Muscle layer of colon (tissue), 2 donors: Measurements from ENCODE around the gene SRCIN1.
"Not testable (repeated sequence)": the region's sequence is repeated elsewhere in the genome, so short reads cannot be mapped to it uniquely, and the experiment has no call there.

Experiments used
- H3K27ac ChIP-seq: one replicate; pipeline ENCODE4 v1.7.0; 2013; ENCODE audit warnings: low read depth, mild to moderate bottlenecking, low read length, moderate library complexity
- H3K27me3 ChIP-seq, 2 donors: one replicate each; pipeline ENCODE4 v1.7.0; 2013; ENCODE audit warnings: low read length in 2 of 2, mild to moderate bottlenecking in 2 of 2; ENCODE audit not compliant: insufficient read depth in 2 of 2, control insufficient read depth in 1 of 2
- H3K36me3 ChIP-seq: one replicate; pipeline ENCODE4 v1.7.0; 2013; ENCODE audit warnings: mild to moderate bottlenecking, low read length; ENCODE audit not compliant: insufficient read depth
- H3K4me1 ChIP-seq: one replicate; pipeline ENCODE4 v1.7.0; 2013; ENCODE audit warnings: mild to moderate bottlenecking, low read length; ENCODE audit not compliant: insufficient read depth
- H3K4me3 ChIP-seq, 2 donors: one replicate each; pipeline ENCODE4 v1.7.0; 2013; ENCODE audit warnings: low read length in 2 of 2, low read depth in 1 of 2, mild to moderate bottlenecking in 1 of 2, moderate library complexity in 1 of 2
- H3K9ac ChIP-seq: one replicate; pipeline ENCODE4 v1.7.0; 2013; ENCODE audit warnings: low read length
- H3K9me3 ChIP-seq: one replicate; pipeline ENCODE4 v1.7.0; 2013; ENCODE audit warnings: mild to moderate bottlenecking, low read length
- donor health status: abdominal sarcoma.
- donor health status: Adenocarcinoma of cecum.

The SRCIN1 gene

DNA sequence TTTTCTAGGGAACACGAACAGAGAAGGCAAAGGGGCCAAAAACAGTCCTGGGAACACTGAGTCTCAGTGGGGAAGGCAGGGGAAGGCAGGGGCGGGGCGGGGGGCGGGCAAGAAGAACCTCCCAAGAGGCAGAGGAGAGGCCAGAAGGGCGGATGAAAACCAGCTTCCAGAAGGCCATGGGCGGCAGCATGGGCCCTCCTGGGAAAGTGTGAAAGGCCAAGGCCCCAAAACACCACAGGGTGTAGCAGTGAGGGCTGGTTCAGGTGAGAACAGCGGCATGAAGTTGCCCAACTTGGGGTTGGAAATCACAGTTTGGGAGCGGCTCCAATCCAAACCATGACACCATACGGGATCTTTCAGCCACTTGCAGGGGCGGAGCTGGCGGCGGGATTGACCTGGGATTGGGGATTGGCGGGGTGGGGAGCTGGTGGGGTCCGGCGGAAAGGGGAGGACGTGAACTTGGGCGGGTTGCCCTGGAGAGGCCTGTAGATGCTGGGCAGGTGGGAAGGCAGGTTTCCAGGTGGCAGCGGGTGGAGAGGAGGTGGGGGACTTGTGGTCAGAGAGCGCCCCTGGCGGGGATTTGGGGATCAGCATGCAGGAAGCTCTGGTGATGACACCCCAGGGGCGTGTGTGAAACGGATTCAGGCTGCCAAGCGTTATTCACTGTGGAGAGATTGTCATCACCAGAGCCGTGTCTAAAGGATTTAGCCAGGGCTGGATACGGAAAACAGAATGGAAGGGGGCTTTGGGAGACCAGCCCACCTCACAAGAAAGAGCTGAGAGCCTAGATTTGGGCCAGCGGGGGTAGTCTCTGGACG is 96.6 kb downstream of the SRCIN1 start:
- Histone ChIP-seq H3K9ac (no peak overlapping the region), H3K27ac (no peak overlapping the region), H3K9me3 (no peaks in the 10 kb centered on the region), H3K4me1 (no peaks in the 10 kb centered on the region), H3K36me3 (peaks cover 30% of the 10 kb centered on the region), H3K4me3 (no peak overlapping the region), H3K27me3 (peaks cover 0 to 27% of the 10 kb centered on the region in 2 donors)

DNA sequence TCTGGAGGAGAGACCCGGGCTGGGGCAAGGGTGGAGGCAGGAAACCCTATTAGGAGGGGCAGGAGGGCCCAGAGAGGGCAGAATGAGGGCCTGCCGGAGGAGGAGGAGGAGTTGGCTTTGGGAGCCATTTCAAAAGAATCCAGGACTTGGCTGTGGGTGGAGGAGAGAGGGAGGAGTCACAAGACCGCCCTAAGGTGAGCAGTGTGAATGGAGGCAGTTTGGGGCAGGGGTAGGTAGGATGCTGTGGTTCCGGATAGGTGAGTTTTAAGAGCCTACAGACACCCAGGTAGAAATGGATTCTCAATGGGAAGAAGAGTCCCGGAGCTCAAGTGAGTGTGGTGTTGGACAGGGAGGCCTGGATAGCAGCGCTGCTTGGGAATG is 97.2 kb downstream of the SRCIN1 start:
- no peak overlapping the region for H3K27ac ChIP-seq
- H3K27me3 ChIP-seq = peaks cover 0 to 27% of the 10 kb centered on the region in 2 donors
- peaks cover 32% of the 10 kb centered on the region for H3K36me3 ChIP-seq
- H3K9me3 ChIP-seq = no peaks in the 10 kb centered on the region
- H3K4me1 ChIP-seq = no peaks in the 10 kb centered on the region
- H3K9ac ChIP-seq = no peak overlapping the region
- no peak overlapping the region for H3K4me3 ChIP-seq

DNA sequence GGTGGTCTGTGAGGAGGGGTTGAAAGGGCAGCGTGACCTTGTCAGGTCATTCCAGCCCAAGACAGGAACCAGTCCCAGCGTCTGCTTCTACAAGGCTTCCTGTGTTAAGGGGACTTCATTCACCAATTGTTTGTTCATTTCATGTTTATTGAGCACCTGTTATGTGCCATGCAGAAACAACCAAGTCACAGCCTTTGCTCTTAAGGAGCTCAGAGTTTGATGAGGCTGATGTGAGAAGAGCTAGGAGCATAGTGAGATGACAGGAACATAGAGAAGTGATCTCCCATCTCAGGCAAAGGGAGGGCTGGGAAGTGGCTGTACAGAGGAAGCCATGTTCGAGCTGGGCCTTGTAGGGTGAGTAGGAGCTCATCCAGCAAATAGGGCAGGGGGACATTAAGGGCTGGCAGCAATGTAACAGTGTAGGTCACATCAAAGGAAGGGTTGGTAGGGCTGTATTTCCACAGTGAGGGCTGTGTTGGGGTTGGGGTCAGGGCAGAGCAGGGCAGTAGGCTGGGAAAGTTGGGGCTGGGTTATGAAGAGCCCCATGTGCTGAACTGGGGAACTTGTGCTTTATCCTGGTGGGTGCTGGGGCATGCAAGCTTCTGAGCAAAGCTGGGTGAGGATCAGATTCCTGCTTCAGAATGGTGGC is 97.7 kb downstream of the SRCIN1 start:
- Histone ChIP-seq H3K27ac (no peak overlapping the region), H3K36me3 (peaks cover 37% of the 10 kb centered on the region), H3K4me3 (no peak overlapping the region), H3K9ac (no peak overlapping the region), H3K9me3 (no peaks in the 10 kb centered on the region), H3K27me3 (peaks cover 0 to 27% of the 10 kb centered on the region in 2 donors), H3K4me1 (no peaks in the 10 kb centered on the region)

DNA sequence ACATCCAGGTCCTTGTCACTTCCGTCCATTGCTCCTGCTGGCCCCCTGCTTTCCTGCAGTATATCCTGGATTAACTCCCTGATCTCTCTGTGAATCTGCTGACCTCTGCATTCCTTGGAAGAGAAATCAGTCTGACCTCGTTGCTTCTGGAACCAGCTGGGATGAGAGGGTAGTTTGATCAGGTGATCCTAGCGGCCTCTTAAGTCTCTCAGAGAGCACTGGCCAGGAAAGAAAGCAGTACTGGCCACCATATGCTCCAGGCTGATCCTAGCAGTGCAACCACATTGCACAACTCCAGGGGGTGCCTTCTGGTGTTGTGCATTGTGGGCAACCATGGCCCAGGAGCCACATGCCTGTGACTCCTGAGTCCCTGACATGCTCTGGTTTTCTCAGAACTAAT is 98.3 kb downstream of the SRCIN1 start:
- Histone ChIP-seq H3K9ac (no peak overlapping the region), H3K9me3 (no peaks in the 10 kb centered on the region), H3K27ac (no peak overlapping the region), H3K4me1 (no peaks in the 10 kb centered on the region), H3K4me3 (no peak overlapping the region), H3K27me3 (peaks cover 0 to 27% of the 10 kb centered on the region in 2 donors), H3K36me3 (peaks cover 42% of the 10 kb centered on the region)

DNA sequence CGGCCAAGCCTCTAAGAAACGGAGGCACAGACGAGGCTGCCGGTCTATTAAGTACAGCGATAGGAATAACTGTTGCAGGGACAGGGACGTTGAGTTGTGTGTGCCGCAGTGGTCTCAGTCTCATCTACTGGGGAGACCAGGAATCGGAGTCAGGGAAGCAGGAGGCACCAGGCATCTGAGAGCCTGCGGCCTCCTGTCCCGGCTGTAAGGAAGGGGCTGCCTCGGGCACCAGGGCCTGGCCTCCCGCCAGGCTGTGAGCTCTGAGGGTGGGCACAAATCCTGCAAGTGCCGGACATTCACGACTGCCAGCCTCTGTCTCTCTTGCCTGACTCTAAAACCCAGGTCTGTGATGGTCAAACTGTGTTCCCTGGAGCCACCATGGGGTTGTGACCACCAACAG is 101.5 kb downstream of the SRCIN1 start:
- H3K27ac ChIP-seq = no peak overlapping the region
- H3K4me1 ChIP-seq = no peaks in the 10 kb centered on the region
- peaks cover 57% of the 10 kb centered on the region for H3K36me3 ChIP-seq
- H3K4me3 ChIP-seq = no peak overlapping the region
- no peak overlapping the region for H3K9ac ChIP-seq
- H3K9me3 ChIP-seq = no peaks in the 10 kb centered on the region
- peaks cover 0 to 9% of the 10 kb centered on the region in 2 donors for H3K27me3 ChIP-seq

DNA sequence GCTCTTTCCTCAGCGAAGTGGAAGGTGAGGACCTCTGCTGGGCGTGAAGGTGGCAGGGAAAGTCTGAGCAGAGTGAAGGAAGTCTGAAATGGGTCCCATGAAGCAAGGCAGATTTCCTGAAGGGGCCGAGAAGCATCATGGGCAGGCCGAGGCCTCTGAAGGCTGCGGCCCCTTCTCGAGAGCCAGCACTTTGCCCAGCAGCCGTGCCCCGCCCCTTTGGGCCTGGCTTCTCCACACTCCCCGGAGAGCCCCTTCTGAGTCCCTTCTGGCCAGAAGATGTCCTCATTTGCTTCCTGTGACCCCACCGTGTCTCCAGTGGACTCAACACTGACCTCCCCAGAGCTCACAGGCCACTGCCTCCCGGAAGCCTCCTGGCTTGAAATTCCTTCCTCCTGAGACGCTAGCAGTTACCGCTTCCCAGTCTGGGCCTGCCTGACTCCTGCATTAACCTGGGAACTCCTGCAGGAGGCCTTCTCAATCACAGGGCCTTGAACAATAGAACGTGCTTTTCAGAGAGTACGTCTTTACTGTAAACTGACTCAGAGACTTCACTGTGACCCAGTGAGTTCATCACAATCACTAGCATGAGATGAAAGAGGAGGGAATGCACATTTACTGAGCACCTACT is 102.4 kb downstream of the SRCIN1 start:
- not testable (repeated sequence) for H3K27ac ChIP-seq, H3K27me3 ChIP-seq
- peaks cover 59% of the 10 kb centered on the region for H3K36me3 ChIP-seq

DNA sequence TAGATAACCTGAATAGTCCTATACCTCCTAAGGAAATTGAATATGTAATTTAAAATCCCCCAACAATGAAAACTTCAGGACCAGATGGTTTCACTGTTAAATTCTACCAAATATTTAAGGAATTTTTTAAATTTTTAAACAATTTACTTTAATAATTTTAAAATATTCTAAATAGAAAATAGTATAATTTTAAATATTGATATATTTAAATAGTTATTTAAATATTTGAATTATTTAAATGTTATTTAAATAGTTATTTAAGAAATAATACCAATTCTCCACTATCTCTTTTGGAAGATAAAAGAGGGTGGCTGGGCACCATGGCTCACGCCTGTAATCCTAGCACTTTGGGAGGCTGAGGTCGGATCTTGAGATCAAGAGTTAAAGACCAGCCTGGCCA is 104.0 kb downstream of the SRCIN1 start:
- H3K4me1 ChIP-seq, H3K9me3 ChIP-seq, H3K4me3 ChIP-seq, H3K27me3 ChIP-seq, H3K27ac ChIP-seq, H3K9ac ChIP-seq: not testable (repeated sequence)
- peaks cover 62% of the 10 kb centered on the region for H3K36me3 ChIP-seq

More for the DNA sequence above, 102.4 kb downstream of the SRCIN1 start:
- not testable (repeated sequence) for H3K4me1 ChIP-seq, H3K4me3 ChIP-seq, H3K9me3 ChIP-seq, H3K9ac ChIP-seq

DNA sequence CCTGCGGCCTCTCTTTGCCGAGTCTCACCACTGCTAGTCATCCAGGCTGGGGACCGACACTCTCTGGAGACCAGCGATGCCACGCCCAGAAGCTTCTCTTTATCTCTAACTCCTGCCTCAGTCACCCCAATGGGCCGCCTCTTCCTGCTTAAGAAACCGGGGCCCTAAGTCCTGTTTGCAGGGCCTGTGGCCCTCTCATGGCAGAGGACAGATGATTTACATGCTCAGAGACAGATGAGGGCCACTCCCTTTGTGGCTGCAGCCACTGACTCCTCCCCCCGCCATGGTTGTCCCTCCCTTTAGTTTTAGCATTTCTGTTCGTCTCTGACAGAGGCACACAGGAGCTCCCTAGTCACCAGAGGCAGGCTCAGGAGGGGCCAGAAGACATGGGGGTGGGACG is 106.5 kb downstream of the SRCIN1 start:
- peaks cover 49% of the 10 kb centered on the region for H3K36me3 ChIP-seq

DNA sequence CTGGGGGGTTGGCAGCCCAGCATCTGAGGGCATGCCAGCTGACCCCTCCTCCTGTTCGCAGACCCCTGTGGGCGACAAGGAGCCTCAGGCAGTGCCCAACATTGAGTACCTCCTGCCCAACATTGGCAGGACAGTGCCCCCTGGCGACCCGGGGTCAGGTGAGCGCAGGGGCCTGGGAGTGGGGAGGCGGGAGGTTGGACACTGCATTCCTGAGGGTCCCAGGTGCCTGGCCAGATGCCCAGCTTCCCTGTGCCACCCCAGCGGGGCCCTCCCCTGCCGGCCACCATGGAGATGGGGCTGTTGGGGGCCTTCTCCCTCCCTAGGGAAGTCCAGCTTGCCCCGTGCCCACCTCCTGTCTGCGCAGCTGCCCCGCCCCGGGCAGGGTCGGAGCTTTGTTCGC is 107.4 kb downstream of the SRCIN1 start:
- peaks cover 53% of the 10 kb centered on the region for H3K36me3 ChIP-seq
- H3K9me3 ChIP-seq = no peaks in the 10 kb centered on the region
- H3K27me3 ChIP-seq = no peaks in the 10 kb centered on the region
- no peak overlapping the region for H3K9ac ChIP-seq
- H3K4me1 ChIP-seq = no peaks in the 10 kb centered on the region
- H3K4me3 ChIP-seq = no peak overlapping the region
- no peak overlapping the region for H3K27ac ChIP-seq

More for the DNA sequence above, 106.5 kb downstream of the SRCIN1 start:
- H3K27me3 ChIP-seq, H3K9ac ChIP-seq, H3K4me3 ChIP-seq, H3K9me3 ChIP-seq, H3K27ac ChIP-seq, H3K4me1 ChIP-seq: not testable (repeated sequence)

DNA sequence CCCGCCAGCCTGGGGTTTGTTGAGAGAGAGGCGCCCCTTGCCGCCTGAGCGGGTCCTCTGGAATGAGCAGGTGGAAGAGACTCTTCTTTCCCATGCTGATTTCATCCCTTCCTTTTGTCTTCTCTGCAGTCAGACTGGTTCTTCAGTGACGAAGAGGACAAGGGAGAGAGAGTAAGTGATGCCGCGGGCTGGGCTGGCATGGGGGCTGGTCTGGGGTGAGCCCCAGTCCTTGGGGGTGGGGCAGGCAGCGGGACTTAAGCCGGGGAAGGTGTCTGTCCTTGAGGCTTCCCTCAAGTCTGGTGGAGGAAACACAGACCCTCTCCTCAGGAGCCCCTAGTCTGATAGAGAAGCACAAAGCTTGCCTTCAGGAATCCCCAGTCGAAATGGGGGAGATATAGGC is 108.1 kb downstream of the SRCIN1 start:
- not testable (repeated sequence) for H3K4me1 ChIP-seq, H3K9ac ChIP-seq, H3K9me3 ChIP-seq, H3K27ac ChIP-seq, H3K4me3 ChIP-seq, H3K27me3 ChIP-seq
- peaks cover 46% of the 10 kb centered on the region for H3K36me3 ChIP-seq

DNA sequence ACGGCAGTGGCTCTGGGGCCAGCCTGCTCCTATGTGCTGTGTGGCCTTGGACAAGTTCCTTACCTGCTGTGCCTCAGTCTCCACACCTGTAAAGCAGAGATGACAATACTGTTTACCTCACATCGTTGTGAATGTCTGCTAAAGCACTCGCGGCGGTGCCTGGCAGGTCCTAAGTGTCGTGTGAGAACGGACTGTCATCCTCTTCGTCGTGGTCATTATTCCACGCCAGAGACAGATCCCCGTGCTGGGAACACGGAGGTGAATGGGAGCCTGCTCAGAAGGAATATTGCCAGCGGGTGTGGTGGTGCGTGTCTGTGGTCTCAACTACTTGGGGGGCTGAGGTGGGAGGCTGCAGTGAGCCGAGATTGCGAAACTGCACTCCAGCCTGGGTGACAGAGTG is 111.6 kb downstream of the SRCIN1 start:
- H3K9me3 ChIP-seq, H3K4me1 ChIP-seq, H3K27ac ChIP-seq, H3K27me3 ChIP-seq, H3K9ac ChIP-seq, H3K4me3 ChIP-seq: not testable (repeated sequence)
- H3K36me3 ChIP-seq = peaks cover 54% of the 10 kb centered on the region
